CD4-positive, CD25-positive, alpha-beta regulatory T cell (primary cell): Measurements from ENCODE around the gene APOBEC3H. TPM values are rescaled to one million over a fixed set of nuclear protein-coding genes. Genes with fewer than 3 reads are reported as not detected.
A peak's percentile ranks its signal among the peaks of the same experiment; 100 is the strongest.

ENCODE experiments used
- ATAC-seq, 2 donors: fragments of 150-1000 bp; cut with Tn5 transposase; one replicate each; pipeline ENCODE4 v1.10.0; 2021; ENCODE audit warnings: low read depth in 2 of 2, moderate number of reproducible peaks in 2 of 2, moderate library complexity in 1 of 2
- DNase-seq, 3 donors: peaks; one replicate each; pipeline versions ENCODE4 v3.0.0 to v3.0.0-alpha.2; 2012 to 2022; ENCODE audit warnings: mixed read lengths in 1 of 3
- H3K27ac ChIP-seq: one replicate; pipeline ENCODE4 v1.7.0; 2013; ENCODE audit warnings: mild to moderate bottlenecking, low read length; ENCODE audit not compliant: insufficient read depth, poor library complexity, severe bottlenecking
- H3K27me3 ChIP-seq: one replicate; pipeline ENCODE4 v1.7.0; 2013; ENCODE audit warnings: low read length; ENCODE audit not compliant: control insufficient read depth, insufficient read depth
- H3K36me3 ChIP-seq: one replicate; pipeline ENCODE4 v1.7.0; 2013; ENCODE audit warnings: mild to moderate bottlenecking, low read length, moderate library complexity; ENCODE audit not compliant: control insufficient read depth, insufficient read depth
- H3K4me1 ChIP-seq: 2 replicates; pipeline ENCODE4 v1.7.0; 2013; ENCODE audit warnings: mild to moderate bottlenecking, low read length; ENCODE audit not compliant: insufficient read depth, control insufficient read depth, poor library complexity, severe bottlenecking
- H3K4me3 ChIP-seq: one replicate; pipeline ENCODE4 v1.7.0; 2013; ENCODE audit warnings: low read depth, mild to moderate bottlenecking, low read length, moderate library complexity
- H3K9me3 ChIP-seq, 2 experiments: 1 replicate in 1 of 2; 2 replicates in 1 of 2; pipeline ENCODE4 v1.7.0; 2013; ENCODE audit warnings: low read length in 2 of 2, mild to moderate bottlenecking in 1 of 2, moderate library complexity in 1 of 2; ENCODE audit not compliant: control insufficient read depth in 2 of 2
- H3K27ac Mint-ChIP-seq, 3 donors: one replicate each; pipeline ENCODE4 v1.8.0; 2020 to 2022; ENCODE audit warnings: mild to moderate bottlenecking in 3 of 3, mixed read lengths in 3 of 3, moderate library complexity in 2 of 3
- H3K27me3 Mint-ChIP-seq: one replicate; pipeline ENCODE4 v1.8.0; 2022; ENCODE audit warnings: mild to moderate bottlenecking, mixed read lengths
- H3K36me3 Mint-ChIP-seq: one replicate; pipeline ENCODE4 v1.8.0; 2020; ENCODE audit warnings: mixed read lengths
- H3K4me1 Mint-ChIP-seq, 4 donors: one replicate each; pipeline ENCODE4 v1.8.0; 2020 to 2022; ENCODE audit warnings: mixed read lengths in 4 of 4, mild to moderate bottlenecking in 1 of 4
- H3K4me3 Mint-ChIP-seq, 4 donors: one replicate each; pipeline ENCODE4 v1.8.0; 2020 to 2022; ENCODE audit warnings: mild to moderate bottlenecking in 4 of 4, mixed read lengths in 4 of 4, moderate library complexity in 3 of 4
- H3K9me3 Mint-ChIP-seq, 7 donors: one replicate each; pipeline ENCODE4 v1.8.0; 2020 to 2022; ENCODE audit warnings: mixed read lengths in 7 of 7, mild to moderate bottlenecking in 3 of 7, moderate library complexity in 2 of 7
- polyA plus RNA-seq, 4 donors: library from polyadenylated mRNA; unstranded; fragments of 300-500 nt; fragmentation: Illumina TruSeq; gene quantifications; one replicate each; pipeline ENCODE4 v1.2.3, GENCODE V29; 2021
- total RNA-seq: library from RNA; stranded (reverse); gene quantifications from one replicate; pipeline ENCODE4 v1.2.3, GENCODE V29; 2022

Gene APOBEC3H
- total and polyA plus RNA-seq, 5 donors from 2014 or later = 1.7 to 7.8 (median 2.6) TPM

- peaks cover 7% of the 10 kb centered on the region for H3K36me3 Mint-ChIP-seq
- H3K36me3 ChIP-seq = peaks cover 36% of the 10 kb centered on the region
- ATAC-seq = no peak
- no peaks in the 10 kb centered on the region for H3K4me1 ChIP-seq
- H3K4me1 Mint-ChIP-seq = peaks cover 0 to 10% (median 2%) of the 10 kb centered on the region in 4 donors
- H3K27me3 ChIP-seq = no peaks in the 10 kb centered on the region
- H3K4me3 Mint-ChIP-seq = no peak overlapping the region
- H3K27ac ChIP-seq = no peak overlapping the region
- no peaks in the 10 kb centered on the region for H3K9me3 ChIP-seq
- peak overlapping the region in 2 of 3 donors; percentile 1 to 56 for H3K27ac Mint-ChIP-seq
- H3K27me3 Mint-ChIP-seq = no peaks in the 10 kb centered on the region
- DNase-seq = no peak
- no peak overlapping the region for H3K4me3 ChIP-seq
- H3K9me3 Mint-ChIP-seq = no peaks in the 10 kb centered on the region
Observed at GRCh38 chr22:39129746-39130145, 32.7 kb downstream of the APOBEC3H start.

- H3K27ac Mint-ChIP-seq = peak overlapping the region in 2 of 3 donors; percentile 56 to 69
Observed at GRCh38 chr22:39130152-39130704, 33.2 kb downstream of the APOBEC3H start.

GRCh38 chr22:39130892-39131855 lies 34.1 kb downstream of the APOBEC3H start:
- H3K36me3 Mint-ChIP-seq = peaks cover 8% of the 10 kb centered on the region
- peaks cover 0 to 11% (median under 1%) of the 10 kb centered on the region in 4 donors for H3K4me1 Mint-ChIP-seq
- H3K9me3 ChIP-seq = no peaks in the 10 kb centered on the region
- H3K36me3 ChIP-seq = peaks cover 36% of the 10 kb centered on the region
- no peak overlapping the region for H3K4me3 ChIP-seq
- H3K27me3 ChIP-seq = no peaks in the 10 kb centered on the region
- H3K4me3 Mint-ChIP-seq = peak overlapping the region in 1 of 4 donors; percentile 16
- H3K27ac ChIP-seq = no peak overlapping the region
- no peaks in the 10 kb centered on the region for H3K27me3 Mint-ChIP-seq
- ATAC-seq (no peak), DNase-seq (no peak)
- H3K9me3 Mint-ChIP-seq = no peaks in the 10 kb centered on the region
- peak overlapping the region in 2 of 3 donors; percentile 9 to 38 for H3K27ac Mint-ChIP-seq
- no peaks in the 10 kb centered on the region for H3K4me1 ChIP-seq

More at GRCh38 chr22:39130152-39130704, 33.2 kb downstream of the APOBEC3H start:
- ATAC-seq (no peak), DNase-seq (no peak)
- H3K4me3 ChIP-seq = no peak overlapping the region
- H3K4me1 ChIP-seq = no peaks in the 10 kb centered on the region
- no peak overlapping the region for H3K4me3 Mint-ChIP-seq
- H3K9me3 ChIP-seq = no peaks in the 10 kb centered on the region
- H3K36me3 ChIP-seq = peaks cover 36% of the 10 kb centered on the region
- peaks cover 7% of the 10 kb centered on the region for H3K36me3 Mint-ChIP-seq
- peaks cover 0 to 10% (median 2%) of the 10 kb centered on the region in 4 donors for H3K4me1 Mint-ChIP-seq
- H3K27me3 Mint-ChIP-seq = no peaks in the 10 kb centered on the region
- H3K27ac ChIP-seq = no peak overlapping the region
- no peaks in the 10 kb centered on the region for H3K27me3 ChIP-seq
- H3K9me3 Mint-ChIP-seq = no peaks in the 10 kb centered on the region

GRCh38 chr22:39132281-39132680 lies 35.2 kb downstream of the APOBEC3H start:
- Histone ChIP-seq H3K36me3 (peaks cover 42% of the 10 kb centered on the region), H3K27ac (no peak overlapping the region), H3K27me3 (no peaks in the 10 kb centered on the region), H3K4me1 (no peaks in the 10 kb centered on the region), H3K9me3 (no peaks in the 10 kb centered on the region), H3K4me3 (no peak overlapping the region)
- Mint-ChIP-seq H3K4me1 (peaks cover 0 to 13% (median under 1%) of the 10 kb centered on the region in 4 donors), H3K27ac (peak overlapping the region in 1 of 3 donors; percentile 38), H3K4me3 (no peak overlapping the region), H3K27me3 (no peaks in the 10 kb centered on the region), H3K9me3 (no peaks in the 10 kb centered on the region), H3K36me3 (peaks cover 11% of the 10 kb centered on the region)
- ATAC-seq (no peak), DNase-seq (no peak)

- H3K4me1 Mint-ChIP-seq = peaks cover 0 to 13% (median under 1%) of the 10 kb centered on the region in 4 donors
- H3K4me1 ChIP-seq = no peaks in the 10 kb centered on the region
- peaks cover 44% of the 10 kb centered on the region for H3K36me3 ChIP-seq
- no peaks in the 10 kb centered on the region for H3K27me3 Mint-ChIP-seq
- H3K36me3 Mint-ChIP-seq = peaks cover 11% of the 10 kb centered on the region
- no peaks in the 10 kb centered on the region for H3K9me3 ChIP-seq
- ATAC-seq (no peak), DNase-seq (no peak)
- H3K4me3 Mint-ChIP-seq = no peak overlapping the region
- H3K27me3 ChIP-seq = no peaks in the 10 kb centered on the region
- no peak overlapping the region for H3K27ac ChIP-seq
- H3K4me3 ChIP-seq = no peak overlapping the region
- no peaks in the 10 kb centered on the region for H3K9me3 Mint-ChIP-seq
- no peak overlapping the region for H3K27ac Mint-ChIP-seq
Observed at GRCh38 chr22:39132871-39133524, 36.0 kb downstream of the APOBEC3H start.

GRCh38 chr22:39133871-39134270 lies 36.8 kb downstream of the APOBEC3H start:
- peaks cover 0 to 17% (median under 1%) of the 10 kb centered on the region in 4 donors for H3K4me1 Mint-ChIP-seq
- no peaks in the 10 kb centered on the region for H3K4me1 ChIP-seq
- no peak overlapping the region for H3K27ac ChIP-seq
- no peaks in the 10 kb centered on the region for H3K9me3 Mint-ChIP-seq
- no peak overlapping the region for H3K4me3 Mint-ChIP-seq
- peaks cover 11% of the 10 kb centered on the region for H3K36me3 Mint-ChIP-seq
- DNase-seq (no peak), ATAC-seq (no peak)
- no peaks in the 10 kb centered on the region for H3K27me3 ChIP-seq
- H3K27ac Mint-ChIP-seq = no peak overlapping the region
- H3K9me3 ChIP-seq = no peaks in the 10 kb centered on the region
- no peaks in the 10 kb centered on the region for H3K27me3 Mint-ChIP-seq
- peaks cover 52% of the 10 kb centered on the region for H3K36me3 ChIP-seq
- H3K4me3 ChIP-seq = no peak overlapping the region

- DNase-seq (no peak), ATAC-seq (no peak)
- Histone ChIP-seq H3K4me3 (no peak overlapping the region), H3K27ac (no peak overlapping the region), H3K4me1 (no peaks in the 10 kb centered on the region), H3K9me3 (no peaks in the 10 kb centered on the region), H3K36me3 (peaks cover 55% of the 10 kb centered on the region), H3K27me3 (no peaks in the 10 kb centered on the region)
- Mint-ChIP-seq H3K9me3 (no peaks in the 10 kb centered on the region), H3K27me3 (no peaks in the 10 kb centered on the region), H3K4me1 (peaks cover 0 to 14% (median under 1%) of the 10 kb centered on the region in 4 donors), H3K4me3 (no peak overlapping the region), H3K27ac (no peak overlapping the region), H3K36me3 (peaks cover 11% of the 10 kb centered on the region)
Observed at GRCh38 chr22:39134366-39135091, 37.5 kb downstream of the APOBEC3H start.
